Chondrocyte (in vitro differentiated cells): ENCODE measurements around the gene PAN2. TPM values are rescaled to one million over a fixed set of nuclear protein-coding genes. Genes with fewer than 3 reads are reported as not detected.
"Not testable (repeated sequence)": the region's sequence is repeated elsewhere in the genome, so short reads cannot be mapped to it uniquely, and the experiment has no call there.

Experiments used
- DNase-seq: peaks from one replicate; pipeline ENCODE4 v3.0.0; 2021; ENCODE audit warnings: mixed read lengths, low spot score
- H3K27ac Mint-ChIP-seq: one replicate; pipeline ENCODE4 v1.8.0; 2021; ENCODE audit warnings: mild to moderate bottlenecking, moderate library complexity, mixed read lengths; ENCODE audit not compliant: unreplicated experiment
- H3K27me3 Mint-ChIP-seq: 2 replicates; pipeline ENCODE4 v1.8.0; 2021; ENCODE audit warnings: low read depth, mixed read lengths
- H3K36me3 Mint-ChIP-seq: 2 replicates; pipeline ENCODE4 v1.8.0; 2021; ENCODE audit warnings: low read depth, mixed read lengths
- H3K4me1 Mint-ChIP-seq: 2 replicates; pipeline ENCODE4 v1.8.0; 2021; ENCODE audit warnings: low read depth, mild to moderate bottlenecking, mixed read lengths
- H3K4me3 Mint-ChIP-seq: one replicate; pipeline ENCODE4 v1.8.0; 2021; ENCODE audit warnings: mild to moderate bottlenecking, moderate library complexity, mixed read lengths; ENCODE audit not compliant: unreplicated experiment
- H3K9me3 Mint-ChIP-seq: 2 replicates; pipeline ENCODE4 v1.8.0; 2021; ENCODE audit warnings: low read depth, mixed read lengths
- total RNA-seq: library from RNA; stranded (reverse); gene quantifications from 3 replicates; pipeline ENCODE4 v1.2.1, GENCODE V29; 2021
- TF ChIP-seq, protein P1 (sequence below): fragments of 200-600 bp; sonication (generic); IDR thresholded peaks from 2 replicates; pipeline ENCODE4 v1.5.0; 2021; ENCODE audit warnings: antibody characterized with exemption, mild to moderate bottlenecking, moderate library complexity

PAN2 gene
- total RNA-seq, 1 donor from 2014 or later = 27.6 TPM

DNA sequence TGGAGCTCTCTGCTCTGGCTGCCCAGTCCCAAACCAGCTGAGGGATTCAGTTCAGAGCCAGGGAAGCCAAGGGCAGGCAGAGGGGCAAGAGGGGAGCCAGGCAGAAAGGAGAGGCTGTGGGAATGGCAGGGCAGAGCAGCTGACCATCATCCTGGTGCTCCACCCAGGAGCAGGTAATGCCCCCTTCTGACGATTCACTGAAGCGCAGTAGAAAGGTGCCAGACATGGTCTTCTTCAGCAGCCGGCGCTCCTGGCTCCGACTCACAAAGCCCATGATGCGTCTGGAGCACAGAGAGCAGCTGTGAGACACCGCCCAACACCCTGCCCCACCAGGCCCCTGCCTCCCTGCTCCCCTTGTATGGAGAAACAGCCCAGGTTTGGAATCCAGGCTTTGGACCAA, 12.9 kb upstream of the PAN2 start:
- Mint-ChIP-seq H3K4me3 (no peak overlapping the region), H3K36me3 (peaks cover 60% of the 10 kb centered on the region), H3K9me3 (no peaks in the 10 kb centered on the region), H3K27me3 (no peaks in the 10 kb centered on the region), H3K4me1 (no peaks in the 10 kb centered on the region), H3K27ac (no peak overlapping the region)
- DNase-seq = no peak
- TF ChIP-seq, protein P1, sequence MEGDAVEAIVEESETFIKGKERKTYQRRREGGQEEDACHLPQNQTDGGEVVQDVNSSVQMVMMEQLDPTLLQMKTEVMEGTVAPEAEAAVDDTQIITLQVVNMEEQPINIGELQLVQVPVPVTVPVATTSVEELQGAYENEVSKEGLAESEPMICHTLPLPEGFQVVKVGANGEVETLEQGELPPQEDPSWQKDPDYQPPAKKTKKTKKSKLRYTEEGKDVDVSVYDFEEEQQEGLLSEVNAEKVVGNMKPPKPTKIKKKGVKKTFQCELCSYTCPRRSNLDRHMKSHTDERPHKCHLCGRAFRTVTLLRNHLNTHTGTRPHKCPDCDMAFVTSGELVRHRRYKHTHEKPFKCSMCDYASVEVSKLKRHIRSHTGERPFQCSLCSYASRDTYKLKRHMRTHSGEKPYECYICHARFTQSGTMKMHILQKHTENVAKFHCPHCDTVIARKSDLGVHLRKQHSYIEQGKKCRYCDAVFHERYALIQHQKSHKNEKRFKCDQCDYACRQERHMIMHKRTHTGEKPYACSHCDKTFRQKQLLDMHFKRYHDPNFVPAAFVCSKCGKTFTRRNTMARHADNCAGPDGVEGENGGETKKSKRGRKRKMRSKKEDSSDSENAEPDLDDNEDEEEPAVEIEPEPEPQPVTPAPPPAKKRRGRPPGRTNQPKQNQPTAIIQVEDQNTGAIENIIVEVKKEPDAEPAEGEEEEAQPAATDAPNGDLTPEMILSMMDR = peak; percentile 29

DNA sequence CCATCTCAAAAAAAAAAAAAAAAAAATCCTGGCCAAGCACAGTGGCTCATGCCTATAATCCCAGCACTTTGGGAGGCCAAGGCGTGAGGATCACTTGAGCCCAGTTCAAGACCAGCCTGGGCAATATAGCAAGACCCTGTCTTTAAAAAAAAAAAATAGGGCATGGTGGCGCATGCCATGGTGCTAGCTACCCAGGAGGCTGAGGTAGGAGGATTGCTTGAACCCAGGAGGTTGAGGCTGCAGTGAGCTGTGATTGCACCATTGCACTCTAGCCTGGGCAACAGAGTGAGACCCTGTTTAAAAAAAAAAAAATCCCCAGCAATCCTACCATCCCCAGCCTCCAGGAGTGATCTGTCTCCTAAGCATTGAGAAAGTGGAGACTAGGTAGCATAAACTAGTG, 8.5 kb upstream of the PAN2 start:
- not testable (repeated sequence) for H3K4me3 Mint-ChIP-seq, H3K27ac Mint-ChIP-seq, H3K4me1 Mint-ChIP-seq, H3K27me3 Mint-ChIP-seq, H3K9me3 Mint-ChIP-seq, DNase-seq
- H3K36me3 Mint-ChIP-seq = peaks cover 33% of the 10 kb centered on the region

DNA sequence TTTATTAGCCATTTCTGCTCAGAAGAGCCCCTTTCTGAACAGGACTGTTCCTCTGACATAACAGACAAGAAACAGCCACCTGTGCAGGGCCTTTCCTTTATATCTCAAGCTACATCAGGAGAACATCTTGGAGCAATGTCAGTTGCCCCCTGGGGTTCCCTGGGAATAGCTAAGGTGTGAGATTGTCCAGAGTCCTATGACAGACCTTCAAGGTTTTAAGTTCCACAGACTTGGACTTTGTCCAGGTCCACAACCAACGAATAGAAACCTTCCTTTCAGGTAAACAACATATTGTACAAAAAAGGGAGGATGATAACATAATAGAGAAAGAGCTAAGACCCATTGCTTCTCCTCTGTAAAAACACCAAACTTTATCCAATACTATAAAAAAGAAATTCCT, 7.8 kb upstream of the PAN2 start:
- TF ChIP-seq, protein P1 = no peak
- no peak overlapping the region for H3K4me3 Mint-ChIP-seq
- H3K27ac Mint-ChIP-seq = no peak overlapping the region
- H3K27me3 Mint-ChIP-seq = no peaks in the 10 kb centered on the region
- peaks cover 29% of the 10 kb centered on the region for H3K36me3 Mint-ChIP-seq
- no peaks in the 10 kb centered on the region for H3K9me3 Mint-ChIP-seq
- H3K4me1 Mint-ChIP-seq = no peaks in the 10 kb centered on the region
- no peak for DNase-seq

DNA sequence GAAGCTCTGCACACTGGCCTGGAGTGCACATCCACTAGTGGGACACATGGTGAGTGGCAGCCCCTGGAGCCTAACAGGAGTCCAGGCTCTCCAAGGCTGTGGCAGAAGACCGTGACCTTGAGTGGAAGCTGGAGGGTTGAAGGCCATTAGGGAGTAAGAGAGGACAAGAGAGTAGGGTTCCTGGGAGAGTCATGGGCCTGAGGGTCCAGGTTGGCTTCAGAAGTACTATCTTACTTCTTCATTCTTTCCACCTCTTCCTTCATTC, 5.3 kb upstream of the PAN2 start:
- Mint-ChIP-seq H3K27ac (peak overlapping the region; percentile 42), H3K4me1 (peaks cover 8% of the 10 kb centered on the region), H3K27me3 (no peaks in the 10 kb centered on the region), H3K9me3 (no peaks in the 10 kb centered on the region), H3K36me3 (peaks cover 18% of the 10 kb centered on the region), H3K4me3 (no peak overlapping the region)
- DNase-seq = no peak
- TF ChIP-seq, protein P1 = no peak

DNA sequence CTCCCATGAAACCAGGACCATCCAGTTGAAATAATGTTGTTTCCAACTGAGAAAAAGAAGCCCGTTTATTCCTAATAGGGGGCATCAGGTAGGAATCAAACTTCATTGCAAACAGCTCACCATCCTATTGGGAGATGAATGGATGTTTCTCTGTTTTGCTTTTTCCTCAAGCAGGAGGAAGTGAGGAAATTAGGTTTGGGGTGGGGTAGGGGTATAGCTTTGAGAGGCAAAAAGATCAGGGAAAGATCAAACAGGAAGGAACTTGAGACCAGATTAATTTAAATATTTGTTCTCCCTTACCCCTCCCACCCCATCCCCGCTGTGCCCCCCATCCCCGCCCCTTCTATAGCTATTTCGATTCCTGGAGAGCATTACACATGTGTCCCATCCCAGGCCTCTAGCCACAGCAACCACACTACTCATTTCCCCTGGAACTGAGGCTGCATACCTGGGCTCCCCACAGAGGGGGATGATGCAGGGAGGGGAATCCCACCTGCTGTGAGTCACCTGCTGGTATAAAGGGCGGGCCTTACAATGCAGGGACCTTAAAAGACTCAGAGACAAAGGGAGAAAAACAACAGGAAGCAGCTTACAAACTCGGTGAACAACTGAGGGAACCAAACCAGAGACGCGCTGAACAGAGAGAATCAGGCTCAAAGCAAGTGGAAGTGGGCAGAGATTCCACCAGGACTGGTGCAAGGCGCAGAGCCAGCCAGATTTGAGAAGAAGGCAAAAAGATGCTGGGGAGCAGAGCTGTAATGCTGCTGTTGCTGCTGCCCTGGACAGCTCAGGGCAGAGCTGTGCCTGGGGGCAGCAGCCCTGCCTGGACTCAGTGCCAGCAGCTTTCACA, 4.7 kb upstream of the PAN2 start, which contains the start of gene IL23A:
TSS of gene IL23A (plus strand) at position 577 of the 850 bp plus-strand sequence. CDS start at position 738, 161 bp downstream.
- H3K4me1 Mint-ChIP-seq = peaks cover 11% of the 10 kb centered on the region
- DNase-seq = no peak
- peaks cover 15% of the 10 kb centered on the region for H3K36me3 Mint-ChIP-seq
- no peaks in the 10 kb centered on the region for H3K27me3 Mint-ChIP-seq
- H3K27ac Mint-ChIP-seq = peak within 1 kb of the TSS; percentile 42
- H3K4me3 Mint-ChIP-seq = no peak within 1 kb of the TSS
- no peaks in the 10 kb centered on the region for H3K9me3 Mint-ChIP-seq
- TF ChIP-seq, protein P1 = no peak

DNA sequence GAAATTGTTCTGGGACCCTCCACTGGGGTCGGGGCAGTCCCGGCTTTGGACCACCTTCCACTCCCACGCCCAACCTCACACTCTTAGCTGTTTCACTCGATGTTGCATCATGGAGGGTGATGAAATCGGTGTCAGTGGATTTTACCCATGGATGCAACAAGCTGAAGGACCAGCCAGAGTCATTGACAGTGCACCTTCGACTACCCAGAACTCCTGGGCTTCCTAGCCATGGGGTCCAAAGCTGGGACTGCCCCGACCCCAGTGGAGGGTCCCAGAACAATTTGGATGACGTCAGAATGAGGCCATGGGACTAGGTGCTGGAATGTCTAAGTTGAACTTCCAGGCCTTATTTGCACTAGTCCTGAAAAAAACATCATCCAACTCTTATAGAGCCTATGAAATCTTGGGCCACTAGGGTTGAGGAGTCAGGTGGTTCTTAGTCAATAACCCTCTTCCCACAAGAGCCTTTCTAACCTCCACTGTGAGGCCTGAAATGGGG, 4.0 kb upstream of the PAN2 start:
- TF ChIP-seq, protein P1 = no peak
- Mint-ChIP-seq H3K4me3 (no peak overlapping the region), H3K27me3 (no peaks in the 10 kb centered on the region), H3K27ac (no peak overlapping the region), H3K4me1 (peaks cover 18% of the 10 kb centered on the region), H3K36me3 (peaks cover 8% of the 10 kb centered on the region), H3K9me3 (no peaks in the 10 kb centered on the region)
- DNase-seq = no peak
